Activated T-helper 2 cell treated with anti-CD3 and anti-CD28 coated beads, Interferon-gamma antibody, Interleukin-2, Interleukin-4, amounts not matched to agents 10 μg/mL and 5 μg/mL and 100 μg/mL, durations not matched to agents 14 hours and 24 hours and 36 hours (primary cell): ENCODE measurements around the gene SMS. TPM values are rescaled to one million over a fixed set of nuclear protein-coding genes. Genes with fewer than 3 reads are reported as not detected.

Source experiments
- DNase-seq: peaks from one replicate; pipeline ENCODE4 v3.0.0; 2021; ENCODE audit warnings: low spot score
- H3K27ac Mint-ChIP-seq: one replicate; pipeline ENCODE4 v1.8.0; 2021; ENCODE audit warnings: mixed read lengths
- H3K27me3 Mint-ChIP-seq: one replicate; pipeline ENCODE4 v1.8.0; 2021; ENCODE audit warnings: low read depth, mixed read lengths
- H3K36me3 Mint-ChIP-seq: one replicate; pipeline ENCODE4 v1.8.0; 2021; ENCODE audit warnings: low read depth, mixed read lengths
- H3K4me1 Mint-ChIP-seq: one replicate; pipeline ENCODE4 v1.8.0; 2021; ENCODE audit warnings: low read depth, mixed read lengths
- H3K4me3 Mint-ChIP-seq: one replicate; pipeline ENCODE4 v1.8.0; 2021; ENCODE audit warnings: low read depth, mild to moderate bottlenecking, moderate library complexity, mixed read lengths
- H3K9me3 Mint-ChIP-seq: one replicate; pipeline ENCODE4 v1.8.0; 2021; ENCODE audit warnings: mixed read lengths
- intact Hi-C: fragments of 100-400 bp; cut with micrococcal nuclease; formaldehyde crosslinking; loops from one replicate; pipeline ENCODE4 v1.15.1; 2023
- total RNA-seq: library from RNA; stranded (reverse); gene quantifications from 2 replicates; pipeline ENCODE4 v1.2.3, GENCODE V29; 2022

Gene SMS
- total RNA-seq, 1 donor from 2014 or later = 143 TPM

DNA sequence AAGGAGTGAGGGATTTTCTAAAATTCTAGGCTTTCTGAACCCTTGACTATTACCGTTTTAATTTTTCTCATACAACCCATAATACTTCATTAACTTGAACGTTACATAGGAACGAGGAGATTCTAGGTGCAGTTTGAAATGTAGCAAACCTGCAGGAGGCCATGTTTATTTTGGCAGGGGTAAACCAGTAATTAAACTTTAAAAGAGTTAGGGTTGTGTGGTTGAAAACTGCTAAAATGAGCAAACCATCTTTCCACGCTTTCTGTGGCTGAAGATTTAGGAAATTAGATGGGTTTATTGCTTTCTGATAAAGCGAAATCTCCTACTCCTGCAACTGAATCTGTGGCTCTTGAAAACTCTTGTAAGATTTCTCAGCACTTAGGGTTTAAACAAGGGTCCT, 93.3 kb downstream of the SMS start:
- Mint-ChIP-seq H3K4me1 (peaks cover 15% of the 10 kb centered on the region), H3K36me3 (no peaks in the 10 kb centered on the region), H3K4me3 (no peak overlapping the region), H3K27me3 (no peaks in the 10 kb centered on the region), H3K9me3 (no peaks in the 10 kb centered on the region), H3K27ac (no peak overlapping the region)
- no peak for DNase-seq
- intact Hi-C loops = no loop called here

DNA sequence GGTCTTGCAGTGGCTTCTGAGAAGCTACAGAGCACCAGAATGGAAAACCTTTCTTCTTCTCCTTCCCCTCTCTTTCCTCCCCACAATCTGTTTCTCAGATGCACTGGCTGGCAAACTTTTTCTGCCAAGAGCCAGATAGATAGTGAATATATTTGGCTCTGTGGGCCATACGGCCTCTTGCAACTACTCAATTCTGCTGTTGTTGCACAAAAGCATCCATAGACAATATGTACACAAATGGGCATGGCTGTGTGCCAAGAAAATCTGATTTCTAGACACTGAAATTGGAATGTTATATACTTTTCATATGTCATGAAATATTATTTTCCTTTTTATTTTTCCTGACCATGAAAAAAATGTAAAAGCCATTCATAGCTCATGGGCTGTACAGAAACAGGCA, 94.7 kb downstream of the SMS start:
- Mint-ChIP-seq H3K9me3 (no peaks in the 10 kb centered on the region), H3K4me1 (peaks cover 14% of the 10 kb centered on the region), H3K27ac (no peak overlapping the region), H3K36me3 (no peaks in the 10 kb centered on the region), H3K4me3 (no peak overlapping the region), H3K27me3 (no peaks in the 10 kb centered on the region)
- intact Hi-C loops = loop anchor here (5.0 kb wide), 1 partner anchor 48 kb away; no protein-coding TSS in a partner anchor
- no peak for DNase-seq

DNA sequence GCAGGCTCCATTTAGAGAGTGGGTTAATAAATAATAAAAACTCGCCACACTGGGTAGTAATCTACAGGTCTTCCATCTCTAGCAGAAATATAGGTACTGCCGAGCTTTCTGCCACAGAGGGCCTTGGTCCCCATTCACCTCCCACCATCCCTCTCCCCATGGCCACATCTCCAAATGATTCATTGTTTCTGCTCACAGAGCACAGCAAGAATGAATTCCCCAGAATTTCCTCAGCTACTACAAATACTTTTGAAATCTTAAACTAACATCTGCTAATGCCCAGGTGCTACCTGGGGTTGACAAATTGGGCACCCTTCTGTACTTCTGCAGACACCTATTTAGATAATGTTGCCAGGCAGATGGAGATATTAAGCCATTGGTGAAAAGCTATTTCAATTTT, 96.7 kb downstream of the SMS start:
- H3K27ac Mint-ChIP-seq = peak overlapping the region; percentile 69

DNA sequence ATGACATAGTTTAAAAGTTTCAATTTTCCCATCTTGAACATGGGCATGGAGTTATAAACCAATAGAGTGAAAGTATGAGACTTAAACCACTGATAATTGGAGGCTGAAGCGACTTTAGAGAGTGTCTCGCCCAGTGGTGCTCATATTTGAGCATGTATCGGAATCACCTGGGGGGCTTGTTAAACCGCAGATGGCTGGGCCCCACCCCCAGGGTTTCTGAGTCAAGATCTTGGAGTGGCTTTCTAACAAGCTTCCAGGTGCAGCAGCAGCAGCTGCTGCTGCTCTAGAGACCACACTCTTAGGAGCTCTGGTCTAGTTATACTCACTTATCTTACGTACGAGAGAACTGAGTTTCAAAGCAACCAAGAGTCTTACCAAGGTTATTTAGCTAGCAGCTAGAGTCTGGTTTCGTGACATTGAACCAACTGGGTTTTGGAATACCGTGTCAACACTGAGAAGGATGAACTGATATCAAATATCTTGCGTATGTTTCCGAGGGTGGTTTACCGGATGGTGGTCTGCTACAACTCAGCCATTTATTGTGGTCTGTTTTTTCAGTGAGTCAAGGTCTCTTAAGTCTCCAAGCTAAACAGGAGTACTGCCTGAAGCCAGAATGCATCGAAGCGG, 97.5 kb downstream of the SMS start:
- H3K4me1 Mint-ChIP-seq = peaks cover 11% of the 10 kb centered on the region
- intact Hi-C loops = loop anchor here (1.0 to 5.0 kb wide), 2 partner anchors 22 to 51 kb away; no protein-coding TSS in a partner anchor
- peak overlapping the region; percentile 69 for H3K27ac Mint-ChIP-seq
- no peaks in the 10 kb centered on the region for H3K36me3 Mint-ChIP-seq
- no peaks in the 10 kb centered on the region for H3K27me3 Mint-ChIP-seq
- DNase-seq = no peak
- H3K4me3 Mint-ChIP-seq = peak overlapping the region; percentile 54
- no peaks in the 10 kb centered on the region for H3K9me3 Mint-ChIP-seq

More for the DNA sequence above, 96.7 kb downstream of the SMS start:
- no peaks in the 10 kb centered on the region for H3K9me3 Mint-ChIP-seq
- no peaks in the 10 kb centered on the region for H3K36me3 Mint-ChIP-seq
- H3K4me3 Mint-ChIP-seq = peak overlapping the region; percentile 26
- no peak for DNase-seq
- H3K4me1 Mint-ChIP-seq = peaks cover 15% of the 10 kb centered on the region
- no peaks in the 10 kb centered on the region for H3K27me3 Mint-ChIP-seq
- intact Hi-C loops = loop anchor here (1.0 to 5.0 kb wide), 2 partner anchors 23 to 50 kb away; no protein-coding TSS in a partner anchor

DNA sequence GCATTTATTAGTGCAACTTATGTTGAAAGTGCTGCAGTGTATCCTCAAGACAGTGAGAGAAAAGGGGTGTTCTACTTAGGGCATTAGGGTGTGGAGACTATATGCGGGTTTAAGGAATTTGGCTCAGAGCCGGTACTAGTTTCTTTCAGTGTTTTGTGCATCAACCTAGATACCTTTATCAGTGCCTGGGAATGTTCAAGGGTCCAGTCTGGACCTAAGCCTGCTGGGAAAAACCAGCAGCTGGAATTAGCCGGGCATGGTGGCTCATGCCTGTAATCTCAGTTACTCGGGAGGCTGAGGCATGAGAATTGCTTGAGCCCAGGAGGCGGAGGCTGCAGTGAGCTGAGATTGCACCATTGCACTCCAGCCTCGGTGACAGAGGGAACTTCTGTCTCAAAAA, 99.0 kb downstream of the SMS start:
- Mint-ChIP-seq H3K27ac (peak overlapping the region; percentile 40), H3K27me3 (no peaks in the 10 kb centered on the region), H3K36me3 (no peaks in the 10 kb centered on the region), H3K9me3 (no peaks in the 10 kb centered on the region), H3K4me1 (peaks cover 11% of the 10 kb centered on the region), H3K4me3 (peak overlapping the region; percentile 45)
- no peak for DNase-seq
- intact Hi-C loops = loop anchor here (5.0 kb wide), 1 partner anchor 52 kb away; no protein-coding TSS in a partner anchor

DNA sequence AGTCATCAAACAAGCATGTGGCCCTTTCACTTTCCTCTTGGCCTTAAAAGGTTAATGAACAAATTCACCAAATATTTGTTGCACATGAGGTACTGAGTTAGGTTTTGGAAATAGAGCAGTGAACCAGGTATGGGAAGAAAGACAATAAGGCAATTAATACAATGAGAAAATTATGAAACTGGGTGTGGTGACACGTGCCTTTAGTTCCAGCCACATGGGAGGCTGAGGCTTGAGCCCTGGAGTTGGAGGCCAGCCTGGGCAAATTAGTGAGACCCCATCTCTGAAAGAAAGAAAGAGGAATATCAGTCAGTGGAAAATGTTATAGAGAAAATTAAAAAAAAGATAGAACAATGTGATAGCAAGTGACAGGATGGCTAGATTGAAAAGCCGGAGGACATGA, 99.7 kb downstream of the SMS start:
- no peak for DNase-seq
- H3K4me1 Mint-ChIP-seq = peaks cover 11% of the 10 kb centered on the region
- H3K27ac Mint-ChIP-seq = no peak overlapping the region
- H3K27me3 Mint-ChIP-seq = no peaks in the 10 kb centered on the region
- no peaks in the 10 kb centered on the region for H3K36me3 Mint-ChIP-seq
- H3K4me3 Mint-ChIP-seq = peak overlapping the region; percentile 49
- H3K9me3 Mint-ChIP-seq = no peaks in the 10 kb centered on the region
- intact Hi-C loops = no loop called here

DNA sequence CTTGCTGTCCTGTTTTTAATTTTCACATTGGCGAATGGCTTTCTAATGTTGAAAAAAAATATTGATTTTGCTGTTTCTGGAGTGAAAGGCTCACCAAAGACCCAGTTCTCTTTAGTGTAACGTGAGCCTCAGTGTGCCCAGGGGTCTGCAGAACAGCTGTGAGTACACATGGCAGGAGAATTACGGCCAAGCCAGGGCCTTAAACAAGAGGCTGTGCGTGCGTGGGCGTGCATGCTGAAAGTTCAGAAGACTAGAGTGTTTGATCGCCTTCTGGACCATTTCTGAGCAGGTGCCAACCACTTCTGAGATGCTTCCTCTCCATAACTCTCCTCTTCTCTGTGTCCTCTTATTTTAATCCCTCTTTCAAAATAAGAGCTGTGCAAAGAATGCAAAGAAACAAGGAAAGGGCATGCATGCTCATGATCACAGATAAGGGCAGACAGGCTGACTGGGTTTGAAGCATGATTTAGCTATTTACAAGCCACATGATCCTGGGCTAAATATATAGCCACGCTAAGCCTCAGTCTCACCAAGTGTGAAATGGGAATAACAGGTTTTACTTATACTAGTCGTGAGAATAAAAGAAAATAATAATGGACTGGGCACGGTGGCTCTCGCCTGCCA, 101.5 kb downstream of the SMS start:
- H3K27ac Mint-ChIP-seq = no peak overlapping the region
- H3K4me1 Mint-ChIP-seq = peaks cover 10% of the 10 kb centered on the region
- DNase-seq = no peak
- H3K4me3 Mint-ChIP-seq = no peak overlapping the region
- H3K27me3 Mint-ChIP-seq = no peaks in the 10 kb centered on the region
- H3K9me3 Mint-ChIP-seq = no peaks in the 10 kb centered on the region
- peaks cover 1% of the 10 kb centered on the region for H3K36me3 Mint-ChIP-seq
- intact Hi-C loops = no loop called here

DNA sequence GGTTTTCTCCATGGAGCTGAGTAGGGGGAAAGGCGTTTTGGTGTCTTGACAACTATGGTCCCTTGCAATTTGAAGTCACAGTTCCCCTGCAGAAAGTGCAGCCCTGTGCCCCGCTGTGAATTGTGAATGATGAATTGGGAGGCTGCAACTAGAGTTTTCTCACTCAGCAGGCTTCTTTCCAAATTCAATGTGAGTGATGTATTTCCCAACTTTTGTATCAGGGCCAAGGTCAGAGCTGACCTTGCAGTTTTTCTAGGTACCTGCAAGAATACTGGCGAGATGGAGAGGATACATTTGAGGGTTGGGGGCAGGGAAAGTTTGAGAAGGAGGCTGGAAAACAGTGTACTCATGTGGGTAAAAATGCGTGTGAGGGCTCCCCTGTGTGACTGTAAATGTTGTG, 103.4 kb downstream of the SMS start:
- no peaks in the 10 kb centered on the region for H3K27me3 Mint-ChIP-seq
- intact Hi-C loops = no loop called here
- peaks cover 8% of the 10 kb centered on the region for H3K36me3 Mint-ChIP-seq
- H3K27ac Mint-ChIP-seq = no peak overlapping the region
- no peaks in the 10 kb centered on the region for H3K9me3 Mint-ChIP-seq
- DNase-seq = no peak
- peaks cover 2% of the 10 kb centered on the region for H3K4me1 Mint-ChIP-seq
- H3K4me3 Mint-ChIP-seq = no peak overlapping the region

Other genes with a start within 250 kb of the SMS start
- gene SMPX, start 182.6 kb upstream of the SMS start, total RNA-seq = not detected in 2 replicates
- gene MBTPS2, start 101.1 kb upstream of the SMS start, total RNA-seq = 9.8 and 10.4 TPM in 2 replicates
- 1.7 and 2.0 TPM in 2 replicates for gene YY2, start 84.7 kb upstream of the SMS start, total RNA-seq
- gene PHEX, start 91.6 kb downstream of the SMS start, total RNA-seq = 7.6 and 7.8 TPM in 2 replicates